GM10248 (cell line): ENCODE measurements around the gene ABHD6.

Source experiments
- CTCF ChIA-PET: fragments of 300-600 bp; sonication (Branson Sonifier 250); formaldehyde crosslinking; extraction: SDS; loops from one replicate; lab custom pipeline; 2021; ENCODE audit warnings: antibody characterized with exemption; lab: Yijun Ruan, JAX
- POLR2A ChIA-PET: fragments of 350-650 bp; sonication (Branson Sonifier 250); formaldehyde crosslinking; extraction: SDS; loops from one replicate; lab custom pipeline; 2020; ENCODE audit warnings: antibody characterized with exemption; lab: Yijun Ruan, JAX
- DNase-seq: peaks from one replicate; pipeline ENCODE4 v3.0.0; 2012; ENCODE audit errors: extremely low spot score
- CTCF ChIP-seq: IDR thresholded peaks from 2 replicates; pipeline ENCODE4 v1.5.1; 2012; ENCODE audit warnings: mild to moderate bottlenecking, low read depth; ENCODE audit errors: extremely low read depth, missing control alignments, control extremely low read depth

Gene ABHD6

GRCh38 chr3:58251631-58252035 is 14.0 kb downstream of the ABHD6 start:
- CTCF ChIA-PET: interaction anchor here (0.8 to 2.2 kb wide), 4 partner anchors 12 to 55 kb away, joined by 3 to 10 read pairs (median 3); partner anchors contain the start of genes HTD2 and RPP14
- POLR2A ChIA-PET: no interaction called here

GRCh38 chr3:58254144-58254543 is 16.6 kb downstream of the ABHD6 start:
- TF ChIP-seq CTCF: no peak
- ChIA-PET POLR2A (no interaction called here), CTCF (interaction anchor here (0.9 to 1.9 kb wide), 5 partner anchors 45 to 247 kb away, joined by 3 to 5 read pairs (median 3); partner anchors contain the start of genes HTD2 and RPP14)
- DNase-seq: no peak

More at GRCh38 chr3:58251631-58252035, 14.0 kb downstream of the ABHD6 start:
- TF ChIP-seq CTCF: no peak
- no peak for DNase-seq

GRCh38 chr3:58256061-58256460 is 18.5 kb downstream of the ABHD6 start:
- ChIA-PET POLR2A (no interaction called here), CTCF (no interaction called here)
- no peak for DNase-seq
- no peak for TF ChIP-seq CTCF

GRCh38 chr3:58256511-58256910 is 18.9 kb downstream of the ABHD6 start:
- ChIA-PET POLR2A (no interaction called here), CTCF (no interaction called here)
- DNase-seq: no peak
- TF ChIP-seq CTCF: no peak

GRCh38 chr3:58258392-58259055 is 20.9 kb downstream of the ABHD6 start:
- ChIA-PET POLR2A (no interaction called here), CTCF (interaction anchor here (0.6 to 1.0 kb wide), 2 partner anchors 41 to 80 kb away, joined by 3 read pairs; no protein-coding TSS in a partner anchor)
- no peak for DNase-seq
- TF ChIP-seq CTCF: no peak

GRCh38 chr3:58260261-58260731 is 22.7 kb downstream of the ABHD6 start:
- POLR2A ChIA-PET: no interaction called here
- CTCF ChIA-PET: interaction anchor here (1.2 to 1.4 kb wide), 3 partner anchors 30 to 94 kb away, joined by 3 to 6 read pairs (median 3); partner anchors contain the start of genes HTD2 and RPP14
- peak; percentile 38 for DNase-seq

More at GRCh38 chr3:58260261-58260731, 22.7 kb downstream of the ABHD6 start:
- TF ChIP-seq CTCF: no peak
